ENCODE measurements around the gene ZRANB1. TPM values are rescaled to one million over a fixed set of nuclear protein-coding genes. Genes with fewer than 3 reads are reported as not detected.

The ZRANB1 gene
- total RNA-seq, 2 donors from 2014 or later, result 8.4 to 13.1 TPM

GRCh38 chr10:124991835-124992234 lies 49.9 kb downstream of the ZRANB1 start:
- H3K4me3 ChIP-seq, result no peak overlapping the region
- H3K27me3 ChIP-seq, result no peaks in the 10 kb centered on the region
- no peaks in the 10 kb centered on the region for H3K9me3 ChIP-seq
- no peak for TF ChIP-seq CTCF (IDR thresholded peaks at IDR 0.05)
- H3K9ac ChIP-seq (ENCODE audit: low read depth in 2 of 2, low read length in 2 of 2), result no peak overlapping the region
- H3K27ac ChIP-seq, result no peak overlapping the region
- DNase-seq, result no peak
- H3K4me1 ChIP-seq, result no peaks in the 10 kb centered on the region
- intact Hi-C loops (cut with DNase I), result loop anchor here (5.0 kb wide), 1 partner anchor 70 kb away; no protein-coding TSS in a partner anchor
- H3K36me3 ChIP-seq, result no peaks in the 10 kb centered on the region

GRCh38 chr10:124992462-124993344 lies 50.8 kb downstream of the ZRANB1 start:
- Histone ChIP-seq H3K9me3 (no peaks in the 10 kb centered on the region), H3K4me3 (no peak overlapping the region), H3K4me1 (no peaks in the 10 kb centered on the region), H3K27me3 (no peaks in the 10 kb centered on the region), H3K9ac (ENCODE audit: low read depth in 2 of 2, low read length in 2 of 2) (peak overlapping the region in 1 of 2 donors; percentile 24), H3K27ac (no peak overlapping the region), H3K36me3 (peaks cover 2% of the 10 kb centered on the region)
- peak; percentile 77 for DNase-seq
- peak; percentile 70 for TF ChIP-seq CTCF (IDR thresholded peaks at IDR 0.05)
- intact Hi-C loops (cut with DNase I), result loop anchor here (5.0 kb wide), 1 partner anchor 70 kb away; no protein-coding TSS in a partner anchor

DNA sequence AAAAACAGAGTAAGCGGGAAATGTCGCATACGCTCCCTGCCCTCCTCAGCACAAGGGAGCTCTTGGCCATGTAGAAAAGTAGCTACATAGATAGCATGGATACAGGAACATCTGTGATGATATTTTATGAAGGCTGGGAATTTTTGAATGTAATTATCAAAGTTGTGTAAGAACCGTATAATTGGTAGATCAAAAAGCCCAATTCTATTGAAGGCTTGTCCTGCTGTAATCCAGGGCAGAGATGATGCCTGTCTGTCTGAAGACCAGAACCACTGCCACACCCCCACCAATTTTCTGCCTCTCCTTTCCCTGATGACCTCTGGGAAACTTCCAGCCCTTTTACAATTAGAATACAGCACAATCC lies 51.4 kb downstream of the ZRANB1 start:
- Histone ChIP-seq H3K9me3 (no peaks in the 10 kb centered on the region), H3K27ac (no peak overlapping the region), H3K4me3 (no peak overlapping the region), H3K9ac (ENCODE audit: low read depth in 2 of 2, low read length in 2 of 2) (no peak overlapping the region), H3K4me1 (no peaks in the 10 kb centered on the region), H3K27me3 (no peaks in the 10 kb centered on the region), H3K36me3 (peaks cover 4% of the 10 kb centered on the region)
- DNase-seq, result no peak
- intact Hi-C loops (cut with DNase I), result loop anchor here (5.0 kb wide), 1 partner anchor 69 kb away; no protein-coding TSS in a partner anchor
- TF ChIP-seq CTCF (IDR thresholded peaks at IDR 0.05), result no peak

DNA sequence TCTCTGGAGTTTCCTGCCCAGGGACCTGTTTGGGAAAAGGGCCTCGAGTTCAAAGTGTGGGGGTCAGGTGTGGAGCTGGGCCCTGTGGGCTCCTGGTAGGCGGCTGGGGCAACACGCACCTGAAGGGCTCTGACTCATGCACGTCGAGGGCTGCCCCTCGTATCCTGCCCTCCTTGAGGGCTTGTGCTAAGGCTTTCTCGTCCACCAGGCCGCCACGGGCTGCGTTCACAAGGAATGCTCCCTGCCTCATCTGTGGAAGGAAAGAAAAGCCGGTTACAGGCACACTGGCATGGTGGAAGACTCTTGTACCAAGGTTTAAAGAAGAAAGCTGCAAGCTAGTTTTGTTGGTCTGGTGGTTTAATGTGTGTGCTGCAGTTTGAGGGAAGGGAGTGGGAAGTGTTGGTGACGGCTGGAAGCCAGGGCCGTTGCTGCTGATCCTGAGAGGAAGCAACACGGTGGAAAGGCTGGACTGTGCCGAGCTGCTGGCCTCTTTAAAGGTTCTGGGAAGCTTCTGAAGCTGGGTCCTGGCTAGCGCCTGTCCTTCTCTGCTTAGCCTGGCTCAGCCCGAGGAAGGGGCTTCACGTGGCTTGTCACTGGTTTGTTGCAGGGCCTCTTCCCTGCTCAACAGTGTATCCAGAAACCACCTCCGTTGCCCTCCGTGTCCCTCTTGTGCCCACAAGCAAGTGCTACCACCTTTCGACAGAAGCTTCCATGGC lies 52.0 kb downstream of the ZRANB1 start:
- no peak overlapping the region for H3K27ac ChIP-seq
- no peaks in the 10 kb centered on the region for H3K27me3 ChIP-seq
- no peak for DNase-seq
- H3K4me1 ChIP-seq, result no peaks in the 10 kb centered on the region
- no peak overlapping the region for H3K4me3 ChIP-seq
- H3K36me3 ChIP-seq, result peaks cover 4% of the 10 kb centered on the region
- no peak overlapping the region for H3K9ac ChIP-seq (ENCODE audit: low read depth in 2 of 2, low read length in 2 of 2)
- H3K9me3 ChIP-seq, result no peaks in the 10 kb centered on the region
- intact Hi-C loops (cut with DNase I), result loop anchor here (5.0 kb wide), 1 partner anchor 68 kb away; no protein-coding TSS in a partner anchor
- TF ChIP-seq CTCF (IDR thresholded peaks at IDR 0.05), result no peak

DNA sequence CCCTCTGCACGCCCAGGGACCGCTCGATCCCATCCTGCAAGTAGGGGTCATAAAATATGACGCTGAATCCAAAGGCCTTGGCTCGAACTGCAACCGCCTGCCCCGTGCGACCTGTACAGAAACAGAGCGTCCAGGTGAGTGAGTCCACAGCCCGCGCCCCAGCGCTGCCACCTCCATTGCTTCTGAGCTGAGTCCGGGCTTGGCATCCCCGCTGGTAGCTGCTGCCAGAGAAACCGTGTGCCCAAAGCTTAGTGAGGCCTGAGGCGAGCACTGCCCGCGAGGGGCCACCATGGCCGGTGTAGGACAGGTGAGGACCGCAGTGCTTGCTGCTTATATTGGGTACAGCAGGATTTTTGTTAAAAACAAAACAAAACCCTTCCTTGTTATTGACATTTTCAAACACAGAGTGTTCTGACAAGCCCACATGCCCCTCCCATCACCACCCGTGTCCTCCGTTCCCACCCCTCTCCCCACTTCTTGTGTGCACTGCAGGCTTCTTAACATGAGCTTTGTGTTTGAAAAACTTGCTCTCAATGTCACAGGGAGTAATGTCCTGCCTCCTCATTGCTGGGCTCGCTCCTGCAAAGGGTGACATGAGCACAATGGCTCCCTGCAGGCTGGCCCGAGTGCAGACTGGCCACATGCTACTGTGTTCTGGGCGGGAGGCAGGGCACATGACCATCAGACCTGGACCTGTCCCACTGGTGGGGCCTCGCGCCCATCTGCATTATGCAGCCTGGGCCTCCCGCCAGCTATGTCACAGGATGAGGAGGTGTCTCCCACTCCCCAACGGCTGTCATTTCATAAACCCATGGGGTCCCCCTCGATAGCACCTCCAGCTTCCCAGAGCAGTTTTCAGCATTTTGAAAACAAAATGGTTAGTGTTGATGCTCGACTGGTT lies 52.9 kb downstream of the ZRANB1 start:
- no peak for TF ChIP-seq CTCF (IDR thresholded peaks at IDR 0.05)
- H3K36me3 ChIP-seq, result peaks cover 8% of the 10 kb centered on the region
- H3K4me3 ChIP-seq, result no peak overlapping the region
- intact Hi-C loops (cut with DNase I), result loop anchor here (5.0 kb wide), 1 partner anchor 67 kb away; no protein-coding TSS in a partner anchor
- no peak overlapping the region for H3K9ac ChIP-seq (ENCODE audit: low read depth in 2 of 2, low read length in 2 of 2)
- no peak for DNase-seq
- no peaks in the 10 kb centered on the region for H3K9me3 ChIP-seq
- H3K4me1 ChIP-seq, result no peaks in the 10 kb centered on the region
- no peaks in the 10 kb centered on the region for H3K27me3 ChIP-seq
- no peak overlapping the region for H3K27ac ChIP-seq
